GM21529 (cell line): ENCODE measurements around the gene KAZALD1.

Experiments
- ATAC-seq: cut with Tn5 transposase; IDR thresholded peaks from one replicate; pipeline ENCODE4 v1.9.1; 2021; ENCODE audit not compliant: unreplicated experiment

The KAZALD1 gene, protein sequence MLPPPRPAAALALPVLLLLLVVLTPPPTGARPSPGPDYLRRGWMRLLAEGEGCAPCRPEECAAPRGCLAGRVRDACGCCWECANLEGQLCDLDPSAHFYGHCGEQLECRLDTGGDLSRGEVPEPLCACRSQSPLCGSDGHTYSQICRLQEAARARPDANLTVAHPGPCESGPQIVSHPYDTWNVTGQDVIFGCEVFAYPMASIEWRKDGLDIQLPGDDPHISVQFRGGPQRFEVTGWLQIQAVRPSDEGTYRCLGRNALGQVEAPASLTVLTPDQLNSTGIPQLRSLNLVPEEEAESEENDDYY

DNA sequence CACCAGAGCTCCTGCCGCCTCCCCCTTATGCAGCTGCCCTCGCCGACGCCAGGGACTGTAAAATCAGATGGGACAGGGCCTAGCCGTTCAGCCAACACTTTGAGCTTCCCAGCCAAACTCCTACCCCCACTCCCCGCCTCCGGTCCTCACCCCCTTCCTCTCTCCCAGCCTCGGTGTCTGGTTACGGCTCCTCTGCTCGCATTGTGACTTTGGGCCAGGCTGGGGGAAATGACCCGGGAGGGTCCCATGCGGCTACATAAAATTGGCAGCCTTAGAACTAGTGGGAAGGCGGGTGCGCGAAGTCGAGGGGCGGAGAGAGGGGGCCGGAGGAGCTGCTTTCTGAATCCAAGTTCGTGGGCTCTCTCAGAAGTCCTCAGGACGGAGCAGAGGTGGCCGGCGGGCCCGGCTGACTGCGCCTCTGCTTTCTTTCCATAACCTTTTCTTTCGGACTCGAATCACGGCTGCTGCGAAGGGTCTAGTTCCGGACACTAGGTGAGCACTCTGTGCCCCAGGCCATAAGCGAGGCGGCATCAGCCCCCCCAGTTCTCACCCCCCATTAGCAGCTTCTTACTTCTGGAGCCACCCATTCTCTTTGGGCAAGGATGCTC, at the start of gene KAZALD1:
Gene KAZALD1 (plus strand): TSS at position 366 of the 608 bp plus-strand sequence. CDS start 604 bp downstream, outside the sequence.
- no peak for ATAC-seq

DNA sequence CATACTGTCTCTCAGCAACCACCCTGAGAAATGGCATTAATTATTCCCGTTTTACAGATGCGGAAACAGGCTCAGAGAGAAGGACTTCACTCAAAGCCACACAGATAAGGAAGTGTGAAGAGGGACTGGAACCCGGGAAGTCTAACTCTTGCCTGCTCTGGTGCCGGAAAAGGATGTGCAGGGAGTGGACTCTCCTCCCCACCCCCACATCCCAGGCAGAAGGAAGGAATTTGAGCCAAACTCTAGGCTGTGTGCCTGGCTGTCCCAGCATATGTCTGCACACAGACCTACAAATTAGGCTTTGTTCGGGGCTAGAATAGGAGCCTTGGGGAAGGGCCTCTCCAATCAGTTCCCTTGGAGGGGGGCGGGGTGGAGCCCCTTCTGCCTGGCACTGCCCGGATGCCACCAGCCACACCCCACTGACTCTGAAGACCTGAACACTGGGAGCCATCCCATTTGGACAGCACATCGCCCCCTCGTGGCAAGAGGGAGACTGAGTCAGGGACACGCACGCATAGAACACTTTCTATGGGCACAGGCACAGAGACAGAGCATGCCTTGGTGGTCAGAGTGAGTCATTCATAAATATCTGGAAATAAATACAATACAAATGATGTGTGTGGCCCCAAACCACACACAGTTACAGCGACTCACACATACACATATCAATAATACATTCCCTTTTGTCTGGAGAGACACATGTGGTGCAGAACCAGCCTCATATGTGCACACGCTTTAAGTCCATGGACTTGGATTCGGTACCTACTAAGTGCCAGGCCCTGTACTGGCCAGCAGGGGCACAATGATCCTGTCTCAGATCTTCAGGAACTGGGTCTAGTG, 49.0 kb upstream of the KAZALD1 start:
- peak; percentile 77 for ATAC-seq

DNA sequence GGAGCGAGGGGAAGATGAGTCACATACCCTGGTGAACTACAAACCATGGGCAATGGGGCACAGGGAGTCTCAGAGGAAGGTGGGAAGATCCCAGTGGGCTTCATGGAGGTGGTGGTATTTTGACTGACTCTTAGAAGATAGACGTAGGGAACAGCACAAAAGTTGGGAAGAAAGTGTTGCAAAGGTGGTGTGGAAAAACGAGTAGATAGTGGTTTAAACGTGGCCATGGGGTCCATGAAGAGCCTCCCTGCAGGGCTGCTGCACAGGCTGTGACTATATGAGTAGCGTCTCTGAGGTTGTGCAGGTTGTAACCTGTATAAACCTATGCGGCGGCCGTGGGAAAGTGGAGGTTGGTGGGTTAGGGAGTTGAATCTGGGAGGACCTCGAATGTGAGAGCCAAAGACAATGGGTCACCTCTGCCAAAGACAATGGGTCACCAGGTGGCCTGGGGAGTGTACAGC, 48.4 kb upstream of the KAZALD1 start:
- ATAC-seq: no peak

DNA sequence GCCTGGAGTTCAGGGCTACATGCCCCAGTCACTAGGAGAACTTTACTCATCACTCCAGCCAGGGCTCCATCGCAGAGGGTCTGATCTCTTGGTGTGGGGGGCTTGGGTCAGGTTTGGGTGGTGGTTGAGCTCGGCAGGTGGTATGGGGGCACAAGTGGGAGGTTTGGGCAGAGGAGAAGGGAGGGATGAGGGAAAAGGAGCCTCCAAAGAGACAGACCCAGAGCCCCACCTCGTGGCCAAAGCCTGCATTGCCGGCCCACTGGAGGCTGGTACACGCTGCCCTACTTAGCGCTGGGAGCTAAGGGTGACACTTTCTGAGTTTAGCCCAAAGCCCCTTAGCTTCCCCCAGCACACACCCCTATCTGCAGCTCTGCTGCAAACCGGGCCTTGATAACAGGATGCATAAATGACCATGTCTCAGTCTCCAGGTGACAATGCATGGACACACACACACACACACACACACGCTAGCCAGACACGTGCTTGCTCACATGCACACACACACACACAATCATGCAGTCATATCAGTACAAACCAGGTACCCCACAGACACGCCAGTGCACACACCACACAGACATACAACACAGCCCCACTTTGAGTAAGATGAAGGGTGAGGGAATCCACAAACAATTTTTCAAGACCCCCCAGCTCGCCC, 47.4 kb upstream of the KAZALD1 start:
- no peak for ATAC-seq

DNA sequence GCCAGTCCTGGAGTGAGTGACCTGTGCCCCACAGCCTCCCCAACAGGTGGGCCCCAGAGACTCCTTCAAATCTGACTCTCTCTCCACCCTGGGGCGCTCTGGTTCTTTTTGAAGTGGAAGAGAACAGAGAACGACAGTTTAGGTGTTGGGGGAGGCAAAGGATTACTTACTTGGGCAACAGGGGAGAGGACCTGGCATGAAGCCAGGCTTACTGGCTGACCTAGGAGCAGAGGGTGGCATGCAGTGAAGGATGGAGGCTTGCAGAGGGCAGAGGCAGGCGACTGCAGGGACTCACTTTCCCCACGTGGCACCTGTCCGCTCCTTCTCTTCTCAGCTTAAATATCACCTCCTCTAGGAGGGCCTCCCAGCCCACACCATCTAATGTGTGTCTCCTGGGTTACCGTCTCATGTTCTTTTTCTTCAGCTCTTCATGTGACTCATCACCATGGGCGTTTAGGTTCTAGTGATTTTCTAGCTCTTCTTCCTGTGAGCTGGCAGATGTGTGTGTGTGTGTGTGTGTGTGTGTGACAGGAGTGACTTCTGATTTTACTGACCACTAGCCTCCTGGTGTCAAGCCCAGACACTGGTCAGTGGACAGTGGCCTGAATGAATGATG, 46.7 kb upstream of the KAZALD1 start:
- ATAC-seq: no peak

DNA sequence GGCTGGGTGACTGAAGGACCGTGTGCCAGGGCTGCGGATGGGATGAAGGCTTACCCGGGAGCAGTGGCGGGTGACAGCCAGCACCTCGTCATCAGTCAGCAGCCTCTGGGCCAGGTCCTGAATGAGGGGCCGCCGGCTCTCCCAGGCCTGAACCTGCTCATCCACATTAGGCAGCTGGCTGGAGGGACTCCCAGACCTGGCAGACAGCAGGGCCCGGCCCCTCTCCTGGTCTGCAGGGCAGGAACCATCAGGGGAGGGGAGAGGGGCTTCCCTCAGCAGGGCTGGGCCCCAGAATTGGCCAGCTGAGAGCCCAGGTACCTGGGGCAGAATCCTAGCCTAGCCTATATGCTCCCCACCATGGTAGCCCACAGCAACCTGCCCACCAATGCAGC, 46.2 kb upstream of the KAZALD1 start:
- no peak for ATAC-seq

DNA sequence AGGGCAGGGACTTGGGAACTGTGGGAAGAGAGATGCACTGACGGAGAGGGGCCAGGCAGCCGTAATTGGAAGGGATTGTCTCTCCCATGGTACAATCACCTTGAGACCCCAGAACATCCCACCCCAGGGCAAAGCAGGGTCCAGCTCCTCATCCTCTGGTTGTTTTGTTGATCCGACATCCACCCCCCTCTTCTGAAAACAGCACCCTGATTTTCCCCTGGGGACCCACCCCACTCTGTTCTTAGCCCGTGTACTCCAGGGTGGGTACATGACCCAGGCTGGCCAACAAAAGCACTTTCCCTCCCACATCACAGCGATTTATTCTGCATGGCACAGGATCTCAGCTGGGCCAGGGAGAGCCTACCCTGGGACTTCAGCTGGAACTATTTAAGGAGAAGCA, 45.0 kb upstream of the KAZALD1 start:
- no peak for ATAC-seq

DNA sequence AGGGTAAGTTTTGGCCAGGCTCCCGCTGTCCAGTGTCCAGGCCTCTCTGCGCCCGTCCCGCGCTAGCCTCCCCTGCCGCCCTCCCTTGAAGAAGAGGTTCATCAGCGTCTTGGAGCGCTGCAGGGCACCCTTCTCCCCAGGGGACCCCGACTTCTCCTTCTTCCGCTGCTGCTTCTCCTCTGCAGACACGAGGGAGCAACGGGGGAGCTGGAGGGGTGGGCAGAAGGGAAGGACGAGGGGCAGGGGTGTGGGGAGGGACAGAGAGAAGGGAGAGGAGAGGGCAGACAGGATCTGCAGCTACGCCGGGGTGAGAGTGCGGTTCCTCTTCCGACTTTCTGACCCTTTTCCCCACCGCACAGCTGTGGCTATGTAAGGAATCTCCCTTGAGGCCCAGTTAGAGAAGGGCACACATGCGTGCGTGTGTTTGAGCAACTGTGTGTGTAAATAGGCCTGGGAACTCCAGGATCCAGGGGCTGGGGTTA, 43.6 kb upstream of the KAZALD1 start:
- ATAC-seq: no peak

DNA sequence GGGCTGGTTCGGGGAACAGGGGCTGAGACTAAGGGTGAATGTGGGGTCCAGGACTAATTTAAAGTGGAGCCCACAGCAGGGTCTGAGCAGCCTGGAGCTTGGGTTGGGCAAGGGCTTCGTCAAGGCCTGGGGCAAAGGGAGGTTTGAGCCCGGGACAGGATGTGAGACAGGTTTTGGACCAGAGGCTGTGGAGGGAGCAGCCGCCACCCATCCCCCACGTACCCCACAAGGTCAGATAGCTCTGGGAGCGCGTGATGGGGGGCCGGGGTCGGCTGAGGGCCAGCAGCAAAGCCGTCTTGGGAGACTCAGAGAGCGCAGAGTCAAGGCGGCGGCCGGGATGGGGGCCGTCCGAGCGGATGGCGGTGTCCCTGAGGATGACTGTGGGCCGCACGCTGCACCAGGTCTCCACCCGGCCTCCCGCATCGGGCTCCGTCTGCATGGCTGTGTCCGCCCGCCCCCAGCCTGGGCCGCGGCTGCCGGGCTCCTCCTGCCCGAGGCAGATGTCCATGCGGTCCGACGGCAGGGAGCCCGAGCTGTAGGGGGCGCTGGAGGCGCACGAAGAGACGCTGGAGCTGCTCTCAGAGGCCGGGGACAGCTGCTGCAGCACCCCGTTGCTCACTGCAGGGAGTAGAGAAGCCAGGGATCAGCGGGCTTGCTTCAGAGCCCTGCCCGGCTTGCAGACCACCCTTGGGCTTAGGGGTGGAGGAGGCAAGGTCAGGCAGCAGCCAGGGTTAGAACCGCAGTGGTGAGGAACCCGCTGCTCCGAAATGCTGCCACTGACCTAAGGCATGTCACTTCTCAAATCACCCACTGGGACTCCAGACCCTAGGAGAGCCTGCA, 43.0 kb upstream of the KAZALD1 start:
- no peak for ATAC-seq

DNA sequence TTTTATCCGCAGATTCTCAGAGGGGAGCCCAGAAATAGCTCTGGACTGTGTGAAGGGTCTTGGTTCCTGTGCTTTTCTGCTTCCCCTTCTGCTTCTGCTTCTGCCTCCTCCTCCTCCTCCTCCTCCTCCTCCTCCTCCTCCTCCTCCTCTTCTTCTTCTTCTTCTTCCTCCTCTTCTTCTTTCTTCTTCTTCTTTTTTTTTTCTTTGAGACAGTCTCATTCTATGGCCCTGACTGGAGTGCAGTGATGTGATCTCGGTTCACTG, 42.4 kb upstream of the KAZALD1 start:
- ATAC-seq: no peak

DNA sequence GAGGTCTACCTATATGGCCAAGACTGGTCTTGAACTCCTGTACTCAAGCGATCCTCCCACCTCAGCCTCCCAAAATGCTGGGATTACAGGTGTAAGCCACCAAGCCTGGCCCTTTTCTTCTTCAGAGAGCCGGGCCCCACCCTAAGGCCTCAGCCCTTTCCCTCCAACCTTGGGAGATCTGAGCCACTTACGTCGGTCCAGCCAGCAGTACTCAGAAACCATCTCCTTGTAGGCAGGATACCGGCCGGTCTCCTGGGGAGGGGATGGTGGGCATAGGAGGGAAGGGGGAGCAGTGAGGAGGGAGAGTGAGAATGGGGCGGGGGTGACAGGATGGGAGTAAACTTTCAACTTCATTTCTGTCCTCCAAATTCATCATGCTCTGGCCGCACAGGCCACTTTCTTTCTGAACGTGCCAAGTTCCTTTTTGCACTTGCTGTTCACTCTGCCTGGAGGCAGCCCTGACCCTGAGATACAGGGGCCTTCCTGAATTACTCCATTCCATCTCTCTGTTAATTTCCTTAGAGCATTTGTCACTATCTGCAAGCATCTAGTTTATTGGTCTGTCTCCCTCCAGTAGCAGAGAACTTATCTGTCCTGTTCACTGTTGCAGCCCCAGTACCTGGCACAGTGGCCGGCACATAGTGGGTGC, 41.2 kb upstream of the KAZALD1 start:
- ATAC-seq: no peak

DNA sequence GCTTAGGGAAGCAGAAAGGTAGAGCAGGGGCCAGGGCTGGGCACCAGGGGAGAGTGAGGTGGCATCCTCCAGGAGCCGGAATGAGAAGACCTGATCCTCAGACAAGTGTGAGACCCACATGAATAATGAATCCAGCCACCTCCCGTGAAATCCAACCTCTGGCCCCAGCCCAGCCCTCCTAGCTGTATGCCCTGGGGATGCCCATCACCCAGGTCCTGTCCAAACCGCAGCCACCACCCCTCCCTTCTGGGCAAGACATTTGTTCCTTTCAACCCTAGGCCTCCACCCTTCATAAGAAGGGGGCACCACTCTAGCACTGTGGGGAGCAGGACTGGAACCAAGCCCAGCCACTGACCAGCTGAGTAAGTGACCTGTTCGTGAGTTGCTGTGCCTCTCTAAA, 40.5 kb upstream of the KAZALD1 start:
- ATAC-seq: no peak

DNA sequence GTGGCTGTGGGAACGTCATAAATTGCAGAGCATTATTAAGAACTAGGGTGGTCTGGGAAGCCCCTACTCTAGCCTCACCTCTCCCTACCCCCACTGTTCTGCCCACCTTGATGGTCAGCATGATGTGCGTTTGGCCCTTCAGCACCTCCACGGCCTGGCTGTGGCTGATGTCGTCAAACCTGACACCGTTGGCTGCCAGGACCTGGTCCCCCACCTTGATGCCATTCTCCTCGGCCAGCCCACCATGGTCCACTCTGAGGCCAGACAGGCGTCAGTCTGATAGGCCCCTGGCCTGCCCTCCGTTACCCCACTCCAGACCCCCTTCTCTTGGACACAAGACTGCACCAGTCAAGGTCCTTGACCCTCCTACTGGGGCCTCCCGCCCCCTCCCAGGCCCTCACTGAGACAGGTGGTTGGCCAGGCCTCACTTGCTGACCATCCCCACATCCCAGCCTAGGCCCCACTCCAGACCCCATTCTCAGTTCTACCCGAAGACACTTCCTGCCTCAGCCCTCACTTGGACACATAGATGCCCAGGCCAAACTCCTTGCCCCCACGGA, 40.0 kb upstream of the KAZALD1 start:
- ATAC-seq: no peak

DNA sequence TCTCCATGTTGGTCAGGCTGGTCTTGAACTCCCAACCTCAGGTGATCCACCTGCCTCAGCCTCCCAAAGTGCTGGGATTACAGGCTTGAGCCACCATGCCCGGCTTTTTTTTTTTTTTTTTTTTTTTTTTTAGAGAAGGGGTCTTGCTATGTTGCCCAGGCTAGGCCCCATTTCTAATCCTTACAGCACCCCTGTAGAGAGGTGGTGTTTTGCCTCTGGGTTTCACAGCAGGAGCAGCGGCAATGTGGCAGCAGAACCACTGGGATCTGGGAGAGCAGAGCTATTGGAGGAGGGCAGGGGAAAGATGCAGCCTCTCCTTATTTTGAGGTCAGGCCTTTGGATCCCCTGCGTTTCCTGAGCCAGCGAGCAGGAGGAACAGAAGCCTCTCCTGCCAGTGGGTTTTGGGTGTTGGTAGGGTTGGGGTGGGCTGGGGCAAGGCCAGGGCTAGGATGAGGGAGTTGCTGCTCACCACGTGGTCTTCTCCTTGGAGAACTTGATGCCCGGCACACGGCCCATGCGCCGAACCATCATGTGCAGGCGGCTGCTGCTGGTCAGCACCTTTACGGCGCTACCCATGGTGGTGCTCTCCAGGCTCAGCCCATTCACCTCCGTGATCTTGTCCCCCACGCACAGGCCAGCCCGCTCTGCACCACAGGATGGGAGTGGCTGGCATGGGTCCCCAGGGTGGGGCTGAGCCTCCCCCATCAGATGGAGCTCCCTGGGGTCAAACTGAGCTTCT, 38.7 kb upstream of the KAZALD1 start:
- ATAC-seq: no peak

DNA sequence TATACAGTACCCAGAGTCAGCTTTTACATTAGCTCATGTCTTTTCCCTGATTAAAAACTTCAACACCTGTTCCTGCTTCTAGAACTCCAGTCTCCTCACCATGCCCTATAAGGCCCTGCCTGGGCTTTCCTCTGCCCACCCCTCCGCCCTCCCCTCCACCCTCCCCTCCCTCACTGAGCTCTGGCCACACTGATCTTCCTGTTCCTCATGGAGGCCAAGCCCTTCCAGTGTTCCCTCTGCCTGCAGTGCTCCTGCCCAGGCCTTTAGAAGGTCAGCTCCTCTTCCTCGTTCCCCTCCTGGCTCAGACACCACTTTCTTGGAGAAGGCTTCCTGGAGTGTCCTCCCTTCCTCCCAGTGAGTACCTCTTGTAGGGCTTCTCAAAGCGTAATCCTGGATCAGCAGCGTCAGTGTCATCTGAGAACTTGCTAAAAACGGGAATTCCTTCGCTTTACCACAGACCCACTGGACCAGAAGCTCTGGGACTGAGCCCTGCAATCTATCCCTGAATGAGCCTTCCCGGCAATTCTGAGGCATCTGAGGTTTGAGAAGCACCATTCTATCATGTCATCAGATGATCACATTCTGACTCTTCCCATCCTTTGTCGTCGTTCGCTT, 34.6 kb upstream of the KAZALD1 start:
- no peak for ATAC-seq

DNA sequence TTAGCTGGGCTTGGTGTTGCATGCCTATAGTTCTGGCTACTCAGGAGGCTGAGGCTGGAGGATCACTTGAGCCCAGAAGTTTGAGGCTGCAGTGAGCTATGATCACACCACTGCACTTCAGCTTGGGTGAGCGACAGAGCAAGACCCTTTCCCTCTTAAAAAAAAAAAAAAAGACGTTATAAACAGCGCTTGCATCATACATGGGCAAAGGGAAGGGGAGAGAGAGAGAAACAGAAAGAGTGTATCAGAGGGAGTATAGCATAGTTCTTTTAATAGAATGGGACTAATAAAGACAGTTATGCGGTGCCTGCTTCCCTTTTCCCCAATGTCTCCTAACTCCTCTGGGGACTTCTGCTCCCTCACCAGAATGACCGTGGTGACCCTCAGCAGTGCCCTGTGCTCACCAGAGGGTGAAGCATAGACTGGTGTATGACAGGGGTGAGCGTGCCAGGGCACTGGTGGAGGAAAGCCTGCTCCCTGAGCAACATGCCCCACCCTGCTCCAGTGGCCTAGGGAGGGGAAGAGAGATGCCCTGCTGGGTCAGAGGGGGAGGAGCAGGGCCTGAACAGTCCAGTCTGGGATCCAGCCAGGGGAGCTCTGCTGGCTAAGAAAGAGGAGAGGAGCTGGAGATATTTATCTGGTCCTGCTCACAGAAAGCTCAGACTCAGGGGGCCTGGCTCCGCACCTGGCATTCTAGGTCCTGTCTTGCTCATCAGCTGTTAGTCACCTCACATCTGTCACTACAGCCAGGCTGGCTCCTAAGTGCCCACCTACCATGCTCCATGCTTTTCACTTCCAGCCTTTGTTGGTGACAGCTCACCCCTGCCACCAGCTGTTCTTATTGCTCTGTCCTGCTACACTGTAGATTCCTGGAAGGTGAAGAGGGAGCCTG, 33.1 kb upstream of the KAZALD1 start:
- no peak for ATAC-seq
